Right renal cortex interstitium (tissue), 3 donors: ENCODE measurements around the gene PLEKHA8. TPM values are rescaled to one million over a fixed set of nuclear protein-coding genes. Genes with fewer than 3 reads are reported as not detected.

Source experiments
- DNase-seq, 3 donors: peaks; one replicate each; pipeline ENCODE4 v3.0.0-alpha.2; 2013; ENCODE audit warnings: low read depth in 3 of 3, low spot score in 2 of 3
- polyA plus RNA-seq, 3 donors: library from polyadenylated mRNA; unstranded; fragments of 120-200 nt; gene quantifications; one replicate each; pipeline ENCODE4 v1.2.1, GENCODE V29; 2013; ENCODE audit not compliant: insufficient read length in 3 of 3

The PLEKHA8 gene, protein sequence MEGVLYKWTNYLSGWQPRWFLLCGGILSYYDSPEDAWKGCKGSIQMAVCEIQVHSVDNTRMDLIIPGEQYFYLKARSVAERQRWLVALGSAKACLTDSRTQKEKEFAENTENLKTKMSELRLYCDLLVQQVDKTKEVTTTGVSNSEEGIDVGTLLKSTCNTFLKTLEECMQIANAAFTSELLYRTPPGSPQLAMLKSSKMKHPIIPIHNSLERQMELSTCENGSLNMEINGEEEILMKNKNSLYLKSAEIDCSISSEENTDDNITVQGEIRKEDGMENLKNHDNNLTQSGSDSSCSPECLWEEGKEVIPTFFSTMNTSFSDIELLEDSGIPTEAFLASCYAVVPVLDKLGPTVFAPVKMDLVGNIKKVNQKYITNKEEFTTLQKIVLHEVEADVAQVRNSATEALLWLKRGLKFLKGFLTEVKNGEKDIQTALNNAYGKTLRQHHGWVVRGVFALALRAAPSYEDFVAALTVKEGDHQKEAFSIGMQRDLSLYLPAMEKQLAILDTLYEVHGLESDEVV
- polyA plus RNA-seq, result 10 to 100 TPM; 17.2 to 18.2 (median 18.0) TPM

DNA sequence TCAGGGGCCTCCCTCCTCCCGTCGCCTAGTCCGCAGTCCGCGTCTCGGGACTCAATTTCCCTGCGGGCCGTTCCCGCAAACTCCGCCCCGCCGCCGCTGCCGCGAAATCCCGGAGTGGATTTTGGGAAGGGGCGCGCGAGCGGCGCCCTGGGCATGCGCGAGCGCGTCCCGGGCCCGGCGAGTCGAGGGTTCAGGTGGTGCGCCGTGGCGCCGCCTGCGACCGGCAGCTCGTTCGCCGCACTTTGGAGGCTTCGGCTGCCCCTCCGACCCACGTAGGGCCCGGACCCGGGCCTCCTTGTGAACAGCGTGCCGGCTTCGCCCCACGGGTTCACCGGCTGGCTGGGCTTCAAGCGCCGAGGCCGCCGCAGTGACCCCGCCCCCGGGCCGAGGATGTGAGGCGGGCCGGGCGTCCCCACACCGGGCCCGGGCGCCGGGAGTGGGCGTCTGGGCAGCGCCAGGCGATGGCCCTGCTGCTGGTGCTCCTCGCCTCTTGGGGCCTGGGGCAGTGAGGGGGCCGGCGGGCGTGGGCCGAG, at the start of gene PLEKHA8:
PLEKHA8 (plus strand) TSS at position 197 of the 533 bp plus-strand sequence. CDS start 351 bp downstream, outside the sequence.
- DNase-seq, result peak; percentile 74 to 88 (median 86)

DNA sequence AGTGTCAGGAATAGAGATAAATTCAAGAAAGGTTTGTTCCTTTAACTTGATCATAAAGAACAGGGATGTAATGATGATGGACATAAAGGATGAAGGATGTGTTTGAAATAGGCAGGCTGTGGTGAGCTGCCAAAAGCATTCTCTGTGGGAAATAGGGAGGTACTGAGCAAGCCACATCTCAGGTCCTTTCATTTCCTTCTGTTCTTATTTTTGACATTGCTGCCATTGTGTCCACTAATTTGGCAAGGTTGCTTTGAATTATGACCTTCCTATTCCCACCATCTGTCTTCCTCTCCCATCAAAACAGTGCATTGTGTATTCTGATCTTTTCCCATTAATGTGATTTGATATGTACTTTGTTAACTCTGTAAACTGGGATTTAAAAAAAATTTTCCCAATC, 48.1 kb upstream of the PLEKHA8 start:
- DNase-seq, result no peak

DNA sequence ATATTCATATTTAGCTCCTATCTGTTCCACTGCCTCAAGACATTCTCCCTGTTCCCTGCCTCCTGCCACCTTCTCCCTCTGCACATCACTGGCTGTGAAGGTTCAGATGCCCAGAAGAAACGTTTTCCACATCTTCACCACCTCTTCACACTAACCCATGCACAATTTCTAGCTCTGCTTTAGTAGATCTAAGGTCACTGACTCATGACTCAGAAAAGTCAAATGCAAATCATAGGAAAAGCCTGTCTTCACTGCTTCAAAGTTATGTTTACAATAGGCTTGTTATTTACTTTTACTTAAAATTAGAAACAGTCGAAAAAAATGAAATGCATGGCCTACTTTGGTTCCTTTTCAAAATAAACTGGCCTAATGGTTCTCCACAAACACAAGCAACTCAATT, 41.1 kb upstream of the PLEKHA8 start:
- DNase-seq, result no peak

DNA sequence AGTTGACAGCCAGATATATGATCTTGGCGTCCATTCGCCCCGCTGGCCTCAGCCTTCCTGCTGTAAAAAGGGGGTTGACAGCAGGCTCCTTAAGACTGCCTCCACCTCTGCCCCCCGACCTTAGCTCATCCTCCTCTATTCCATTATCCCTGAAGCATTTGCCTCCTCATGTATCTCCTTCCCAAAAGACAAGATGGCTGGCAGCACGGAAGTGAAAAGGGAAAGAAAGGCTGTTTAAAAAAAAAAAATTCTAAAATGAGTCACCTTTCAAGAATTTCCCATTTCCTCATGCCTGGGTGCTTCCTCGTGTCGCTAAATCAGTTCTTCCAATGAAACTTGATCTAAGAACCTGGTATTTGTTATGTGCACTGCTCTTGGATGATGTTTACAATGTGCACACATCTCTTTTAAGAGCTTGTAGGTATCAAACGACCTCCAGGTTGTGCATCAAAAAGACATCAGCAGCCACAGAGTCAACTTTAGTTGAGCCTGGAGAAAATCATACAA, 40.3 kb upstream of the PLEKHA8 start:
- peak in 2 of 3 donors; percentile 41 to 55 for DNase-seq

DNA sequence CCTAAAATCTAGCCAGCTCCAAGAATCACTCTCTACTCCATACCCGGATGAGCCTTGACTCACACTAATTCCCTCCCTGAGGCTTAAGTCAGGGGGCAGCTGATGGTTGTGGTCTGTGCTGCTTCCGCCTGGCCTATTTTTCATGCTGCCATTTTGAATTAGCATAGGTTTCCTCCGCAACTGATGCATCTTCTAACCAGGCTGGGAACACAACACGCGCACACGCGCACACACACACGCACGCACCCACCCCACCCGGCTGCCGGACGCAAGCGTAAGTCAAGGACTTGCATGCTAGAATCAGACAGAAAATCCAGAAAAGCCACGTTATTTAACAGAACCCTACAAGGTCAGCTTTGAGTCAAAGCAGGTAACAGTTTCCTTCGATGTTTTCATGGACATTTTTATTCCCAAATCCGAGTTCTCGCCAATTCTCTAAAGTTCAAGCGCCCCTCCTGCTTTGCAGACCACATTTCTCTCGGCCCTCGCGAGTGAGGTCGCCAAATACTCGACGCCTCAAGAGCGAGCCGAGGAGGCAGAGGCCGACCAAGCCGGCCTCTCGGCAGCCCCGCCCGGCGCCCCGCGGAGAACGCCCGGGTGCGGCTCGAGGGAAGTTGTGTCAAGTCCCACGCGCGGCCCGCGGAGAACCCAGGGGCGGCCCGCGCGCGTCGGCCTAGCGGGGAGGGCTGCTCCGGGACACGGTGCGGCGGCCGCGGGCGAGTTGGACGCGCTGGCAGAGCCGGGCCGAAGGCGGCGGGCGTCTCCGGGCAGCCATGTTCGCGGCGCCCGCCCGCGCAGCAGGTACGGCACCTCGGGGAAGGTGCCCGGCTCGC, 39.6 kb upstream of the PLEKHA8 start:
- DNase-seq, result peak in 2 of 3 donors; percentile 27 to 44

DNA sequence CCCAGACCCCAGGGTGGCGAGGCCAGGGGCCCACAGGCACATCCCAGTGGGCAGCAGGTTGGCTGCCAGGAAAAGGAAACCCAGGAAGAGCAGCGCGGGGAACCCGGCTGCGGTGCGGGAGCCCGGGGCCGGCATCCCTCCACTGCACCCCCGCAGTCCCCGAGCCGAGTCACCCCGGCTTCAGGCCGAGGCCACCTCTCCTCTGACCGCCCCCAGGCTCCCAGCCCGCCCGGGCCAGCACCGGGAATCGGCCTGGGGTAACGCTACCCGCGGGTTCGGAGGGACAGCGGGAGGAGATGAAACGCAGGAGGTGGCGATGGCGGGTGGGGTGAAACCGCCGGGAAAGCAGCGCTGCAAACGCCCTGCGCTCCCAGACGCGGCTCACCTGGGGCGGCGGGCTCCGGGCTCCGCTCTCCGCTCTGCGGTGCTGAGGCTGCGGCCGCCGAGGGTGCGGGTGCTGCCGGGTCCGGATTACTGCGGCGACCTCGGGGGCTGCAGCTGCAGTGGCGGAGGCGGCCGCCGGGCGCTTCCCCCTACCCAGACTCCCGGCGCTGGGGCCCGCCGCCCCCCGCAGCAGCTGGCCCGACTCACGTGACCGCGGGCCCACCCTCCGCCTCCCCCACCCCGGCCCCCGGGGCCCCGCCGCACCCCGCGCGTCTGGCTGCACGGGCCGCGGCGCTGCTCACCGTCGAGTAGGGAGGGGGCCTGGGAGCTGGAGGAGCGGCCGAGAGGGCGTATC, 38.8 kb upstream of the PLEKHA8 start, which contains the start of gene SCRN1:
SCRN1 (minus strand) TSS at position 545 of the 739 bp plus-strand sequence. CDS start 20,734 bp downstream, outside the sequence.
- peak in 1 of 3 donors; percentile 21 for DNase-seq

DNA sequence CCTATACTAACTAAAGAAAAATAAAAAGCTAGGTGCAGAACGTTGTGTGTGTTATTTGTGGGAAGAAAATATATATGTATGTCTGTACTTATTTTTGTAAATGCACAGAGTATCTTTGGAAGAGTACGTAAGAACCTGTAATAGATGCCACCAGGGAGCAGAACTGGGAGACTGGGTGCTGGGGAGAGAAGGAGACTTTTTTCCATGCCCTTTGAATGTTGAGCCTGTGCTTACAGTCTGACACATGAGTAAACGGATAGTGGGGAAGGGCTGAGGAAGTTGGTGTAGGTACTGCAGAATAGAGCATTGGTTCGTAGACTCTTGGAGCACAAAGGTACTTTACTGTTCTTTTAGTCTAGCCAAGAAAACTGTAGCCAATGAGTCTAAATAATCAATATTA, 37.3 kb upstream of the PLEKHA8 start:
- no peak for DNase-seq

DNA sequence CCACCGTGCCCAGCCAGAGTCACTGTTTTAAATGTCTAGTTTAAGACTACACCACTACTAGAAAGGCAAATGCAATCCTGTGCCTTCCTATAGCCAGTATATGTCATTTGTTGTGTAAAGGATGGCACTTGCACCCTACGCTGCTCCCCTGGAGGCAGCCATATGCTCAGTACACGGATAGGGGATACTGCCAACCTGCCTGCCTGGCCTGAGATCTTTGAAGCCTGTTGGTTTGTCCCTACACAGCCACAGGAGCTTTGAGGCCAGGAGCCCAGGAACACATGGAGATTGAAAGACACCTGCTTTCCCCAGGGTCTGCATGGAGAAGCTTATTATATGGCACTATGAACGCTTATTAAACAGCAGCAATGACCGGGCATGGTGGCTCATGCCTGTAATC, 36.3 kb upstream of the PLEKHA8 start:
- no peak for DNase-seq

DNA sequence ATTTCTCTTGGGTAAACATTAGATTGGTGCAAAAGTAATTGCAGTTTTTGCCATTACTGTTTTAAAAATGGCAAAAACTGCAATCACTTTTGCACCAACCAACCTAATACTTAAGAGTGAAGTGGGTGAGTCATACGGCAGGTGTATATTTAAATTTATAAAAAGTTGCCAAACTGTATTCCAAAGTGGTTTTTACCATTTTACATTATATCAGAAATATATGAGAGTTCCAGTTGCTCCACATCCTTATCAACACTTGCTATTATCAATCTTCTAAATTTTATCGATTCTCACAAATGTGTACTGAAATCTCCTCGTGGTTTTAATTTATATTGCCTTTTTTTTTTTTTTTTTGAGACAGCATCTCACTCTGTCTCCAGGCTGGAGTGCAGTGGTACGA, 35.1 kb upstream of the PLEKHA8 start:
- DNase-seq, result no peak

DNA sequence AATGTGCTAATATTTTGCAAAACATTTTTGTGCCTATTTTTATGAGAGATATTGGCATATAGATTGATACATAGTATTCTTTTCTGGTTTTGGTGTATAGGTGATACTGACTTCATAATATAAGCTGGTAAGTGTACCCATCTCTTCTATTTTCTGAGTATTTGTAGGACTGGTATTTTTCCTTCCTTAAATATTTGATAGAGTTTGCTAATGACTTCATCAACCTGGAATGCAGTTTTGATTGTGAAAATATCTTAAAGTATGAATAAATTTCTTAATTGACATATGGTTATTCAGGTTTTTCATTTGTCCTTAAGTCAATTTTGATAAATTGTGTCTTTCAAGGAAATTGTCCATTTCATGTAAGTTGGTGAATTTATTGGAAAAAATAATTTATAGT, 32.6 kb upstream of the PLEKHA8 start:
- no peak for DNase-seq

DNA sequence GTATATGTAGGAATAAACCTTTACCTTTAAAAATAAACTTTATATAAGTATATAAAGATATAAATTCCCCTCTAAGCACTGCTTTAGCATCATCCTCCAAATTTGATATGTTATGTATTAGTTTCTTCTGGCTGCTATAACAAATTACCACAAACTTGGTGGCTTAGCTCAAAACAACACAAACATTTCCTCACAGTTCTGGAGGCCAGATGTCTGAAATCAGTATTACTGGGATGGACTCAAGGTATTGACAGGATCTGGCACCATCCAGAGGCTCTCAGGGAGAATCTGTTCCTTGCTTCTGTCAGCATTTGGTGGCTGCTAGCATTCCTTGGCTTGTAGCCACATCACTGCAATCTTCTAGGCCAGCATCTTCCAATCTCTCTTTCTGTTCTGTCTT, 31.9 kb upstream of the PLEKHA8 start:
- no peak for DNase-seq

DNA sequence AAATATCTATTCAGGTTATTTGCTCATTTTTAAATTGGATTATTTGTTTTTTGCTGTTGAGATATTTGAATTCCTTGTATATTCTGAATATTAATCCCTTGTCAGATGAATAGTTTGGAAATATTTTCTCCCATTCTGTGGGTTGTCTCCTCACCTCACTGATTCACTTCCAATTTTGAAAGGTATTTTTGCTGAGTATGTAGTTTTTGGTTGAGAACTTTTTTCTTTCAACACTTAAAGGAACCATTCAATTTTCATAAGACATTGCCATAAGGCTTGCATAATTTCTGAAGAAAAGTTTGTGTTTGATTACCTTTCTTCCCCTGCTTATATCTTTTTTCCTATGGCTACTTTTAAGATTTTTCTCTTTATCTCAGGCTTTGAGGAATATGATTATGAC, 29.7 kb upstream of the PLEKHA8 start:
- no peak for DNase-seq

DNA sequence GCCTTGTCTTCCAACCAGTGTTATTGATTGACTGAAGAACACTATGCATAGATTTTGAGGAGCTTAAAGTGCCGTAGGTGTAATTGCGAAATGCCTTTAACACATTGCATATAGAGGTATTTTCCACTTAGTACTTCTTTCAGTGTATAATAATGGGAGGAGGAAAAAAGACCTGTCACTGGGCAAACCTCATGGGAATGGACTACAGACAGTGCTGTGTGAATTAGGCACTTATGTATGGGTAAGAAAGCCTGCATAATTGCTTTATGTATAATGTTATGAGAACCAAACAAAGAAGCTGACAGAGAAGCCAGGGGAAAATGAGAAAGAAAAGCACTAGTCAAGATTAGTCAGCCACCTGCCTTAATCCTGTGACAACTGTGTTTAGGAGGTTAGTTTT, 26.2 kb upstream of the PLEKHA8 start:
- no peak for DNase-seq

DNA sequence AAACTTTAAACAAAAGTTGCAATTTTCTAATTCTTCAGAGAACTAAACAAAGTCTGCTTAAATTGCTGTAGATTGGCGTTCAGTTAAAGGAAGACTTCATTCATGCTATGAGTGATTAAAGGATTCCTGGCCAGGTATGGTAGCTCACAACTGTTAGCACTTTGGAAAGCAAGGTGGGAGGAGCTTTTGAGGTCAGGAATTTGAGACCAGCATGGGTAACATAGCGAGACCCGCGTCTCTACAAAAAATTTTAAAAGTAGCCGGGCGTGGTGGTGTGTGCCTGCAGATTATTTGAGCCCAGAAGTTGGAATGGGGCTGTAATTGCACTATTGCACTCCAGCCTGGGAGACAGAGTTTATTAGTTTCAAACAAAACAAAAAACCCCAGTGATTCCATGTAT, 25.1 kb upstream of the PLEKHA8 start:
- no peak for DNase-seq

DNA sequence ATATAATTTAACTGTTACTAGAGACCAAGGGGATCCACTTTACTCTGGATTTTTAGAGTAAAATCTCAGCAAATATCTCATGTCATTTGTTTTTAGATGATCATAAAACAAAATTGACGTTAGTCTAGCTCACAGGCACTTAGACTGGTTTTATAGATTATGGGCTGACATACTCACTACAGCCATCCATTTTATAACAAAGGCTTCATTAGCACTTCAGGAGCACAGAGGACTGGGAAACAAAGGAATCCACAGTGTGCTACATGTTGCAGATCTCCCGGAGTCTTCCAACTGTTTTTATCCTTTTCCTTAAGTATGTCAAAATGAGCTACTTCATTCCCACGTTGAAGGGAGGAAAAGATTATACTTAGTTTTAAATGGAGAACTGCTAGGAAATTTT, 22.7 kb upstream of the PLEKHA8 start:
- DNase-seq, result no peak

DNA sequence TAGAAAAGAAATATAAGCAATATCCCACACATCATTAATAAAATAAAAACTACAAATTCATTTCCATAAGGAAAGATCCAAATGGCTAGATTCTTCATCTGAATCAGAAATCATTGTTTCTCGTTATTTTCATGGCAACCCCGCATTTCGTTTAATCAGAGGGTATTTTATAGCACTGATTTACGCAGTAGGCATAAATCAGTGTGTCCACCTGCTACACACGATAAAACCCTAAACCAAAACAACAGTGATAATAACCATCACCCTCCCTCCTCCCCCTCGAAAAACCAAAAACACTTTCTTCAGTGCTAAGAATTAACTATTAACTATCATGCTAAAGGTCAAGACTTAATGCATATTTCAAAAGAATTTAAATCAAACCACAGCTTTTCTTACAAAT, 18.2 kb upstream of the PLEKHA8 start:
- no peak for DNase-seq

DNA sequence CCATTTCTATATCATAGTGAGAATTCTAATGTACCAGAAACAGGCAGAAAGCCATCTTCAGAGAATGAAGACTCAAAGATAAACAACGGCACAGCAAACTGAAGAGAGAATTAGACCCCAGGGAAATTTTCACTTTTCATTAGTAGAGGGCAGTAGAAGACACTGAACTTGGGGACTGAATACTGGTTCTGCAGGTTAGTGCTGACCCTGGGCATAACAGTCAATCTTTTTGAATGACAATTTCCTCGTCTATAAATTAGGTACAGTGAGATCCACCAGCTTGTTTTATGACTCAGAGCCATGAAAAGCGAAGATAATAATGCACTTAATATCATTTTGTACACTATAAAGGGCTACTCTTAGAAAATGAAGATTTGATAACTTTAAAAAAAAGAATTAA, 15.5 kb upstream of the PLEKHA8 start:
- DNase-seq, result no peak

DNA sequence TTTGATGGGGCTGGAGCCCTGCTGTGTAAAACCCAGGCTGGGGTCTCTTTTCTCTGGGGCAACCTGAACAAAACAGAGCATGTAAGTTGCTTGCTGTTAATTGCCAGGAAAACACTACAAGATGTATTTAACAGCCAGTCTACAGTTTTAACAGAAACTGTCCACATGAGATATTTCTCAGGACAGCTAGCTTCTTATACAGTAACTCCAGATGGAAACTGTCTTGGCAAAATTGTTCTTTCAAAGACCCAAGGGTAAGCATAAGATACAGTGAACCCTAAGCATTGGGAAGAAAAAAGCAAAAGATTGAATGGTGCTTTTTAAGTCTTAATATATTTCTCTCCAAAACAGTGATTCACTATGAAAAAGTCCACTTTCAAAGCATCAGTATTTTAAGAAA, 9.8 kb upstream of the PLEKHA8 start:
- DNase-seq, result no peak

DNA sequence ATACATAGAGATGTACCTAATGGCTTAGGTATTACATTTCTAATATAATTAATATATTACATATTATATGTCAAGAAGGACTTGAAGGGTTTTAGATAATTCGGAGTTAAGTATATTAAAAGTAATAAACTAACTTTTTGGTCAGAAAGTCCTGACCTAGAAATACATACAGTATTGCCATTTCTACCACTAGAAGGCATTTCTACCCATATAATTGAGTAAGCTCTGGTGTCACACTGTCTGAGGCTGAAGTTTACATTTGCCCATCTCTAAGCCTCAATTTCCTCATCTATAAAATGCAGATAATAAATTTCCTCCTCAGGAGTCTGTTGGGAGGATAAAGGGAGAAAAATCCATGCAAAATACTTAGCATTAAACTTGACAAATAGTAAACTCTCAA, 8.8 kb upstream of the PLEKHA8 start:
- no peak for DNase-seq

DNA sequence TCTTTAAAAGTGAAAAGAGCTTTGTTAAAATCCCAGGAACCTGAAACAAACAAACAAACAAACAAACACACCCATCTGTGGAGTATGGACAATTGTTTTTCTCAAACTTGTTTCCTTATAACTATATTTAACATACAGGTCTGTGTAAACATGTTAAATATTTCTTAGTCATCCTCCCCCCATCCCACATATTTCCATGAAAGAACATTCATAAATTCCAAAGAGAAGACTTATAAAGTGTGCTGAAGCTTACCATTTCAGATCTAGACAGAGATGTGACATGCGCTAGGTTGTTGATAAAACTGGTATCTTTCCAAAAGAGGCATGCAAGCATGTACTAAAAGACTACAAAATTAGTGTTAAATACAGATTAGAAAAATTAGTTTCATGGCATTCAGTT, 8.3 kb upstream of the PLEKHA8 start:
- DNase-seq, result no peak
